HAP-1 (cell line): ENCODE data around the gene CACNA1C.

Experiments used
- DNase-seq, 2 experiments: peaks; one replicate each; pipeline ENCODE4 v3.0.0-alpha.2; 2016 to 2020; ENCODE audit warnings: low spot score in 2 of 2
- H3K27me3 ChIP-seq: fragments of 250-450 bp; sonication (Bioruptor Pico); 2 replicates; pipeline ENCODE4 v1.5.1; 2020; ENCODE audit warnings: low read depth, mild to moderate bottlenecking, moderate library complexity
- H3K36me3 ChIP-seq: fragments of 250-450 bp; sonication (Bioruptor Pico); replicated peaks from 2 replicates; pipeline ENCODE4 v1.5.1; 2020; ENCODE audit warnings: mild to moderate bottlenecking
- H3K4me1 ChIP-seq: fragments of 250-450 bp; sonication (Bioruptor Pico); 2 replicates; pipeline ENCODE4 v1.5.1; 2020; ENCODE audit warnings: mild to moderate bottlenecking
- H3K4me3 ChIP-seq: fragments of 250-450 bp; sonication (Bioruptor Pico); 2 replicates; pipeline ENCODE4 v1.5.1; 2020; ENCODE audit warnings: mild to moderate bottlenecking, moderate library complexity
- H3K9me3 ChIP-seq: fragments of 250-450 bp; sonication (Bioruptor Pico); 2 replicates; pipeline ENCODE4 v1.5.1; 2020; ENCODE audit warnings: mild to moderate bottlenecking, moderate library complexity
- in situ Hi-C: fragments of 300-500 bp; cut with MboI; formaldehyde crosslinking; loops from 3 replicates; pipeline ENCODE4 v1.14.3; 2020; ENCODE audit warnings: low sequenced_read_pairs, inconsistent platforms, mixed read lengths

Gene CACNA1C

DNA sequence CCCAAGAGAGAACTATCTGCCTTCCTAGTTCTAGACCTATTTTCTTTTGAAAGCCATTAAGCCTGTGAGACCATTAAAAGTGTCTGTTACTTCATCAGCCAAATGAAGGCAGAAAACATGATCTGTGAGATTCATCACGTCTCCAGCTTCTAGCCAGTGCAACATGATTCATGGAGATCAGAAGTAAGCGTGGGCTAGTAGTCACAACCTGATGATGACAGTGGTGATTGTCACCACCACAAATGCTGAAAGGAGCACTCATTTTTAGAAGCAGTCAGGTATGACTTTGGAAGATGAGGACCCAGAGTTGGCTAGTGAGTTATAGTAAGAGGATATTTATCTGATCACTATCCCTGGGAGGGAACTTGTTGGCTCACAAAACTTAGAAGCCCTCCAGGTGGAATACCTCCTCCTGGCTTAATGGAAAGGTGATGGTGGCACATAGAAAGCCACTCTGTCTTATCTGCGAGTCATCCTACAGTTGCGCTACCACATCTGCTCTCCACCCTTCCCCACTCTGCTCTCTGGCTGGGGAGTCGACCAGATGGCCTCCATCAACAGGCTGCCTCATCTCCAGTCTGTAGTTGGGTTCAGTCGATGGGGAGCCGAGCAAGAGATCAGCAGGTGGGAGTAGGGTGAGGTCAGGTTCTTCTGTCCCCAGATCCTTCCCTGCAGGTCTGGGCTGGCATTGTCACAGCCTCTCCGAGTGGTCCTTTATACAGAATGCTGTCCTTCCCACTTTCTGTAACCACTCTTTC, 424.4 kb downstream of the CACNA1C start:
- no peak overlapping the region for H3K4me3 ChIP-seq
- no peak for DNase-seq
- H3K9me3 ChIP-seq: no peaks in the 10 kb centered on the region
- no peaks in the 10 kb centered on the region for H3K36me3 ChIP-seq
- H3K27me3 ChIP-seq: no peaks in the 10 kb centered on the region; the same call in 1 of the 2 replicates
- H3K4me1 ChIP-seq: no peaks in the 10 kb centered on the region
- in situ Hi-C loops: no loop called here

DNA sequence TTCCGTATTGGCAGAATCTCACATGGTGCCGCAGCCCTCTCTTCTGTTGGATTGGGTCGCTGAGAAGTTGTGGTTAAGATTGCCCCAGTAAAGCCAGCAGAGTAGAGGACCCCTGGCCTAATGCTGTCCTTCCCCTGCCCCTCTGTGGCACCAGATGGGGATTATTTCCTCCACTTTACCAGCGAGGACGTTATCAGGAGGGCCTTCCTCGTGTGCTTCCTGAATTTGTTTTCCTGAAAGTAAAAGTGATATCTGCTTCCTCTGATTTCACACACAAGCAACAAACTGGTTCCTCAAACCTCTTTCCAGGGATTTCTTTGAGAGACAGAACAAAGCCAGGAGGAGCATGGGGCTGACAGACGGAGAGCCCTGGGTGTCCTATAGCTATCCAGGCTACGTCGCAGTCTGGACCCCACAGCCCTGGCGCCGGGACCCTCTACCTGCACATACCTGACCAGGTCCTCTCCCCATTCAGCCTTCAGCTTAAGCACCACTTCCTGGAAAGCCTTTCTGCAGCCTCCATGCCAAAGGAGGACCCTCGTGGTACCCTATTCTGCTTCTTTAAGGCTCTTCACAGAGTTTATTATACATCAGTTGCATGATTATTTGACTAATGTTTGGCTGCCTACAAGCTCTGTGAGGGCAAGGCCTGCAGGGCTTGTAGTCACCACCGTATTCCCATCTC, 427.2 kb downstream of the CACNA1C start:
- no peak for DNase-seq
- no peaks in the 10 kb centered on the region for H3K4me1 ChIP-seq
- no peaks in the 10 kb centered on the region for H3K27me3 ChIP-seq
- no peaks in the 10 kb centered on the region for H3K9me3 ChIP-seq
- in situ Hi-C loops: no loop called here
- no peak overlapping the region for H3K4me3 ChIP-seq
- H3K36me3 ChIP-seq: no peaks in the 10 kb centered on the region

DNA sequence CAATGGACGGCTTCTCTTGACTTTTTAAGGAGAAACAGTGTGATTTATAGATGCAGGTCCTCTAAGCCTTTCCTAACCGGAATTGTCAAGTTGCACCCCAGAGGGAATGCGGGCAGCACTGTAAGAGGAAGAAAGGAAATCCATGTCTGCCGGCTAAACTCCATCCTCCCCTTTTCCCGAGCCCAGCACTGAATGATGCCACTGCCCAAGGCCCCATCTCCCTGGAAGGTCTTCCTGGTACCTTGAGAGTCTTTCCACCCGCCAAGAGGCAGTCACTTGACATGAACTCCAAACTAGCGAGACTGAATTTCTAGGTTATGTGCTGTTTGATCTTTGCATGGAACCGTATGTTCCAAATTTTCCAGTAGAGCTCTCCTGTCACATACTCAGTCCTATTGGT, 428.6 kb downstream of the CACNA1C start:
- H3K4me1 ChIP-seq: no peaks in the 10 kb centered on the region
- in situ Hi-C loops: no loop called here
- no peak for DNase-seq
- H3K36me3 ChIP-seq: no peaks in the 10 kb centered on the region
- H3K4me3 ChIP-seq: no peak overlapping the region
- no peaks in the 10 kb centered on the region for H3K9me3 ChIP-seq
- H3K27me3 ChIP-seq: no peaks in the 10 kb centered on the region

DNA sequence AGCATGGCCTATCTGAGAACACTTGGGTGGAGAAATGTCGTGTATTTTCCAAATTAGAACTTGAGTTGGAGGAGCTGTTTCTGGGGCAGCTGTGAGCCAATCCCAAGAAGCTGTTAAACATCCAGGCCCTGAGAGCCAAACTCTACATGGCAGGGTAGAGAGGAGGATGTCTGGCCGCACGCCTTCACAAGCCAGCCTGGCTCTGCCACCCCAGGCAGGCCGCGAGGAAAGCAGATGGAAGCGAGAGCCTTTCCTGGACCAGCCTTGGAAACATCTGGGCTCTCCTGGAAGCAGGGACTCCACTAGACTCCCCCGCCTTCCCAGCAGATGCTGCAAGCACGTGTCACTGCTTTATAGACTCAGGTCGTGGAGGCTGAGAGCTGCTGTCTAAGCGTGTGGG, 429.2 kb downstream of the CACNA1C start:
- in situ Hi-C loops: no loop called here
- H3K27me3 ChIP-seq: no peaks in the 10 kb centered on the region
- no peak for DNase-seq

DNA sequence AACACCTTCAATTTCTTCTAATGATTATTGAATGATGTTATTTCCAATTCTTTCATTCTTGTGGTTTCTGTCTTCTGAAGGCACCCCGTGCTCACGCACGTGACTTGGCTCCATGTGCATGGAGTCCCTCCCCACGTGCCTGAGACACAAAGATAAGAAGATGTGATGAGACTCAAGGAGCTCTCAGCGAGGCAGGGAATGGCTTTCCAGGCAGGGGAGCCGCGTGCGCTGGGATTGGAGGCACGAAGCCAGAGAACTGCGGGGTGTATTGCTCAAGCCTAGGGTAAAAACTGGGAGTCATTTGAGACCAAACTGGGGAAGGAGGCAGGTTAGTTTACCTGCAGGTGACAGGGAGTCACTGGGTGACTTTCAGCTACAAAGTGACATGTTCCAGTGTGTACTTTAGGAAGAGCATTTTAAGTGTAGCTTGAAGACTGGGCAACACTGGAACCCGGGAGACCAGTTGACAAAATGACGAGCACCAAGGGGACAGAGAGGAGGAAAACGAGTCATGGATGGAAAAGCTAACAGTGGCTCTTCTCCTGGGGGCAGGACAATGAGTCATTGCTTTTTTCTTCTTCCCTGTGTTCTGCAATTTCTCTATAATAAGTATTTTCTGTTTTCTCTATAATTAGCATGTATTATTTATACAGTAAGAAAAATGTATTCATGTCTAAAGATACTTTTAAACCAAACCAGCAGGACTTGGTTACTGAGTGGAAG, 430.3 kb downstream of the CACNA1C start:
- Histone ChIP-seq H3K9me3 (no peaks in the 10 kb centered on the region), H3K4me3 (no peak overlapping the region), H3K36me3 (no peaks in the 10 kb centered on the region), H3K27me3 (no peaks in the 10 kb centered on the region), H3K4me1 (no peaks in the 10 kb centered on the region)
- in situ Hi-C loops: no loop called here
- no peak for DNase-seq

More for the DNA sequence above, 429.2 kb downstream of the CACNA1C start:
- Histone ChIP-seq H3K36me3 (no peaks in the 10 kb centered on the region), H3K4me3 (no peak overlapping the region), H3K9me3 (no peaks in the 10 kb centered on the region), H3K4me1 (no peaks in the 10 kb centered on the region)

DNA sequence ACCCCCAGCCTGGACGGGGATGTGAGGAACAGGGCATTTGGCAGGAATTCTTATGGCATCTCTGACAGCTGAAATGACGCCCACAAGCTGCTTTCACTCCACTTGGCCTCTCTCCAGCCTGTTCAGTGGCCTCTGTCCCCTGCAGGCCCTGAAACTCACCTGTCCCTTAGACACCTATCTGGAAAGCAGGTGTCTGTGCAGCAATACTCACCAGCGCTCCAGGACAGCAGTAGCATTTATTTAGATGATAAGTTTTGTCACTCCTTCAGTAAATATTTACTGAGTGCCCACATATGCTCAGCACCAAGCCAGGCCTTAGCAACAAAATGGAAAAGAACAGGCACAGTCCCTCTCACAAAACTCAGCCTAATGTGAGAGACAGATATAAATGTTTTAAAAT, 430.9 kb downstream of the CACNA1C start:
- Histone ChIP-seq H3K4me3 (no peak overlapping the region), H3K27me3 (no peaks in the 10 kb centered on the region), H3K4me1 (no peaks in the 10 kb centered on the region), H3K36me3 (no peaks in the 10 kb centered on the region), H3K9me3 (no peaks in the 10 kb centered on the region)
- DNase-seq: no peak
- in situ Hi-C loops: no loop called here

DNA sequence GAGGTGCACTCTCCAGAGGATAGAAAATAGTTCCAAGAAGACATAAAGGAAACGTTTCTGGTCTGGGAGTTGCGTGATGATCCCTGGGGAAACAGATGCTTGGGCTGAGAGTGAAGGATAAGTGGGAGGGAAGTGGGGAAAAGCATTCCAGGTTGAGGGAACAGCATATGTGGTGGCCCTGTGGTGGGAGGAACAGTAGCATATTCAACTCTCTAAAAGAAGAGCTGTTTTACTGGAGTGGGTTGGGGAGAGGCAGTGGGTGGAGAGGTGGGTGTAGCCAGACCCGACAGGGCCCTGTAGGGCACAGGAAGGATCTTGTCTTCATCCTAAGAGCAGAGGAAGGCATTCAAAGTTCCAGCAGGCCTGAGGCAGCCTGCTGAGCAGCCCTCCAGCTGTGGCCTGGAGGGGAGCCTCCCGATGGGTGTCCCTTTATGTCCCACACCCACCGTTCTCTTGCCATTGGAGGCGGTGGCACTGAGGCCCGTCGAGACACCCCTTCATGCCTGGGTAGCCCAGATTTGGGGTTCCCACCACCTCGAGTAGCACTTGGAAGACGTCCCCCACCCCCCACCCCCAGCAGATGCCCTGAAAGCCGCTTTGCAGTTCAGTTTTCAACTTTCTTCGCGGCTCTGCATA, 431.5 kb downstream of the CACNA1C start:
- no peak for DNase-seq
- Histone ChIP-seq H3K27me3 (no peaks in the 10 kb centered on the region), H3K9me3 (no peaks in the 10 kb centered on the region), H3K4me1 (no peaks in the 10 kb centered on the region), H3K36me3 (no peaks in the 10 kb centered on the region), H3K4me3 (no peak overlapping the region)
- in situ Hi-C loops: no loop called here

DNA sequence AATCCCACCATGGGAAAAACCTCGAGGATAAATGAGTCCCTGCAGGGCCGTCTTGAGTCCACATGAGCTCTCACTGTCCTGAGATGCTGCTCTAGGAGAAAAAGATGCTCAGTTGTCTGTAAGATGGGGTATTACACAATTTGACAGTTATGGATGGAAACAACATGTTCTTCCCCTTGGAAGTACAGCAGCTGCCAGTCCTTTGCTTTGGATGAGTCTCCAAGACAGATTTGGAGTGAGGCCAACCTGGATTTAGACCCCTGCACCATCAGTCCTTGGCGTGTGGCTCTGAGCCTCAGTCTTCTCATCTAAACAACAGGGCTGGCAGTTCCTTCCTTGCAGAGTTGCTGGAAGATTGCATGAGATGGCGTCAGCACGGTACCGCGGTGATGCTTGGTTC, 432.9 kb downstream of the CACNA1C start:
- H3K4me1 ChIP-seq: no peaks in the 10 kb centered on the region
- no peak for DNase-seq
- H3K4me3 ChIP-seq: no peak overlapping the region
- no peaks in the 10 kb centered on the region for H3K36me3 ChIP-seq
- H3K9me3 ChIP-seq: no peaks in the 10 kb centered on the region
- in situ Hi-C loops: no loop called here
- no peaks in the 10 kb centered on the region for H3K27me3 ChIP-seq

DNA sequence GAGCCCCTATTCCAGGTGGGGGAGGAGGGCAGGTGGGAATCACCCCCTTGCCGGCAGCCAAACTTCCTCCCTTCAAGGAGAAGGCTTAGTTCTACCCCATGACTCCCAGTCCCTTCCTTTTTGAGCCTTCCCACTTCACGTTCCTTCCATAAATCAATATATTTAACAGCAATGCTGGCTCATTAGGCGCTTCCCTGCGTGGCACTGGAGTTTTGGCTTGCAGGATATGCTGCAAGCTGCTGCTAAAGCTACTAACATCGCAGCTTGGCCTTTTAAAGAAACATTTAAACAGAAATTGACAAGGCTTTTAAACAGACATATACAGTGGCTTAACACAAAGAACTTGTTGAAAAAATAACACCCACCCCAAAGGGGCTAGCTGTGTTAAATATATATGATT, 434.0 kb downstream of the CACNA1C start:
- no peak for DNase-seq
- H3K4me3 ChIP-seq: no peak overlapping the region
- H3K9me3 ChIP-seq: no peaks in the 10 kb centered on the region
- no peaks in the 10 kb centered on the region; the same call in 1 of the 2 replicates for H3K27me3 ChIP-seq
- in situ Hi-C loops: no loop called here
- no peaks in the 10 kb centered on the region for H3K36me3 ChIP-seq
- no peaks in the 10 kb centered on the region for H3K4me1 ChIP-seq

DNA sequence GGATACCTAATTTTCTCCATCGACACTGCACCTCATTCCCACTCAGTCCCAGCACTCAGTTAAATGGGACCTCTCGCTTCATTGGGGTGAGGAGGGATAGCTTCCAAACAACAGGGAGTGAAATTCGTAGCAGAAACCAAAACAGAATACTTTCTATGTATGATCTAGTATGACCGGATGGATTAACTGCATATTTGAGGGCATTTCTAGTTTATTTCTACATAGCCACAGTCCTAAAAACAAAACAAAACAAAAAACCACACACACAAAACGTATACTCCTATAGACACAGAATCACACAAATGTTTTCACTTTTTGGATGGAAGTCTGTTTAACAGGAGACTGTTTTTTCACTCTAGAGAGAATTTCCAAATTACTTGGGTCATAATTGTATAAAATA, 434.5 kb downstream of the CACNA1C start:
- Histone ChIP-seq H3K27me3 (no peaks in the 10 kb centered on the region; the same call in 1 of the 2 replicates), H3K4me3 (no peak overlapping the region), H3K9me3 (no peaks in the 10 kb centered on the region), H3K36me3 (no peaks in the 10 kb centered on the region), H3K4me1 (no peaks in the 10 kb centered on the region)
- no peak for DNase-seq
- in situ Hi-C loops: no loop called here

DNA sequence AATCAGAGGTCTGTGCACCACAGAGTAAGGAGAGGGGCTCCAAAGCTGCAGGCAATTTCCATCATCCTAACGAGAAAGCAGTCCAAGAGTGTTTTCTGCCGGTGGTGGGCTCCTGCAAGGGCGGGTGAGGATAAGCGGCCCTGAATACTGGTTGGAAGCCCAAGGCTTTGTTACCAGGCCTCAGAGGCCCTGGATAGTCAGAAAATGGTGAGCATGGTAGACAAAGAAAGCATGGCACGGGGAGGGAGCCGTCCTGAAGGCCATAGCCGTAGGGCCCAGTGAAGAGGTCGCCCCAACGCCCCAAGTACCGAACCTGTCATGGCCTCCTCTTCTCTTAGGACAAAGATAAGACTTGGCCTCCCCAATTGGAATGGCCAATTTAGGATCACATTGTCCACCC, 435.3 kb downstream of the CACNA1C start:
- no peak for DNase-seq
- Histone ChIP-seq H3K27me3 (no peaks in the 10 kb centered on the region; the same call in 1 of the 2 replicates), H3K36me3 (no peaks in the 10 kb centered on the region), H3K4me1 (no peaks in the 10 kb centered on the region), H3K9me3 (no peaks in the 10 kb centered on the region), H3K4me3 (no peak overlapping the region)
- in situ Hi-C loops: no loop called here

DNA sequence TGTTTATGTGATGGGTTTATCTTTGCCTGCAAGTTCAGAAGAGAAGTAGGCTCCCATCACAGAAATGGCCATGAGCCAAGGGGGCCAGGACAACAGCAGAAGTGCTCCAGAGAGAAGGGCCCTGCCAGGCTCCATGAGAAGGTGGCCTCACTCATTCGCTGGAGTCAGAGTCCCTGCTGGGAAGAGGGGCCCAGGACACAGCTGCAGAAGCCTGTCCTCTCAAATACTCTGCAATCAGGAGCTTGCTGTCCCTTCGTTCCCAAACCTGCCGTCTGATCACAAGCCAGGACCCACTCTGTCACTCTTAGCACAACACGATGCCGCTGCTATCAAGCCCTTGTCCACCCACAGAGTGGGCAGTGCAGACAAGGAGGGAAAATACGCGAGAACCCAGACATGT, 435.8 kb downstream of the CACNA1C start:
- in situ Hi-C loops: no loop called here
- H3K36me3 ChIP-seq: no peaks in the 10 kb centered on the region
- H3K27me3 ChIP-seq: no peaks in the 10 kb centered on the region; the same call in 1 of the 2 replicates
- H3K4me3 ChIP-seq: no peak overlapping the region
- H3K4me1 ChIP-seq: no peaks in the 10 kb centered on the region
- H3K9me3 ChIP-seq: no peaks in the 10 kb centered on the region
- no peak for DNase-seq

DNA sequence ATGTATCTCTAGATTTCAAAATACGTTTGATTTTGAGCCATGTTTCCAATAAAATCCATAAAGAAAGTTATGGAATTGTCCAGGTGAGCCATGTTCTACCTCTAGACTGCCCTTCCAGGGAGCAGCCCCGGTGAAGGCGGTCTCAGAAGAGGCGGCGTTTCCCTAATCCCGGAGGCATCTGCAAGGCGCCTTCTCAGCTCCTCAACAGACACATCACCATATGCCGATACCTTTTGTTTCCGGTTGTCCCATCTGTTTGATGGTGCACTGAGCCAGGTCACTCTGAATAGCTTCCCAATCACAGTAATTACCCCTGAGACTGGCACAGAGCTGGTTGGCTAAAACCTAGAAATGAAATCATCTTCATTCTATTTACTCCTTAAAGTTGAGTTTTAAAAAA, 436.5 kb downstream of the CACNA1C start:
- Histone ChIP-seq H3K36me3 (no peaks in the 10 kb centered on the region), H3K4me1 (no peaks in the 10 kb centered on the region), H3K9me3 (no peaks in the 10 kb centered on the region), H3K27me3 (no peaks in the 10 kb centered on the region; the same call in 1 of the 2 replicates), H3K4me3 (no peak overlapping the region)
- in situ Hi-C loops: no loop called here
- no peak for DNase-seq

DNA sequence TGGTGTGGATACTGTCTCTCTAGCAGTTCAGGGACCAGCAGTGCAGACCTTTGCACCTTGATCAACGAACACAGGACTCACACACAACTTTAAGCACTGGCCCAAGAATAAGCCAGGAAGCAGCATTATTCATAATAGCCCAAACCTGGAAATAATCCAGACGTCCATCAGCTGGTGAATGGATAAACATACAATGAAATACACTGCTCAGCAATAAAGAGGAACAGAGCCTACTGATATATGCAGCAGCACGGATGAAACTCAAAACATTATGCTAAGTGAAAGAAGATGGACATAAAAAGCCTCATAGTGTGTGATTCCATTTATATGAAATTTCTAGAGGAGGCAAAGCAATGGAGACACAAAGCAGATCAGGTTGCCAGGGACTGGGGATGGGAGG, 438.0 kb downstream of the CACNA1C start:
- Histone ChIP-seq H3K4me1 (no peaks in the 10 kb centered on the region), H3K27me3 (no peaks in the 10 kb centered on the region; the same call in 1 of the 2 replicates), H3K36me3 (no peaks in the 10 kb centered on the region), H3K9me3 (no peaks in the 10 kb centered on the region), H3K4me3 (no peak overlapping the region)
- in situ Hi-C loops: no loop called here
- DNase-seq: no peak
